Measurements from ENCODE around the gene COQ5.
A peak's percentile ranks its signal among the peaks of the same experiment; 100 is the strongest.

The COQ5 gene

DNA sequence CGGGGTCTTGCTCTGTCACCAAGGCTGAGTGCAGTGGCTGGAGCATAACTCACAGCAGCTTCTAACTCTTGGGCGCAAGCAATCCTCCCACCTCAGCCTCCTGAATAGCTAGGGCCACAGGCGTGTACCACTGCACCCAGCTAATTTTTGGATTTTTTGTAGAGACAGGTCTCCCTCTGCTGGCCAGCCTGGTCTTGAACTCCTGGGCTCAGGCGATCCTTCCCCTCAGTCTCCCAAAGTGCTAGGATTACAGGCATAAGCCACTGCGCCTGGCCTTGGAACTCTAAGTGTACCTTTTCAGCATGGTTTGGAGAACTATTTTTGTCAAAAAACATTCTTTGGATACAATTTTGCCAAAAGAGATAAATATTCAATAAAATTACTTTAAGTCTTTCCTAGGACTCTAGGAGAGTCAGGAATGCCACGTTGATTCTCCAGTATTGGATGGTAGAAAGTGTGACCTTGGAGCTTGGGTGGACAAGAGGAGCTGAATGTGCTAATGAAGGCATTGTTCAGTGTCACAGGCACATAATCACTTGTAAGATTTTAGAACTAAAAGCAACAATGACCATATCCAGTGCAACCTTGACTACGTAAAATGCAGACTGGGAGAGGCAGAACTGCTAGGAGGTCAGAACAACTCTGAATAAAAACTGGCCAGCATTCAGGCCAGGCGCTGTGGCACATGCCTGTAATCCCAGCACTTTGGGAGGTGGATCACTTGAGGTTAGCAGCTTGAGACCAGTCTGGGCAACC, 62.2 kb downstream of the COQ5 start:
- in situ Hi-C loops (cut with HindIII; ENCODE audit: low pct_ligation_motif_present, low pct_unique_long_range_greater_than_20kb, low sequenced_read_pairs) = no loop called here
- peak; percentile 68 for DNase-seq

DNA sequence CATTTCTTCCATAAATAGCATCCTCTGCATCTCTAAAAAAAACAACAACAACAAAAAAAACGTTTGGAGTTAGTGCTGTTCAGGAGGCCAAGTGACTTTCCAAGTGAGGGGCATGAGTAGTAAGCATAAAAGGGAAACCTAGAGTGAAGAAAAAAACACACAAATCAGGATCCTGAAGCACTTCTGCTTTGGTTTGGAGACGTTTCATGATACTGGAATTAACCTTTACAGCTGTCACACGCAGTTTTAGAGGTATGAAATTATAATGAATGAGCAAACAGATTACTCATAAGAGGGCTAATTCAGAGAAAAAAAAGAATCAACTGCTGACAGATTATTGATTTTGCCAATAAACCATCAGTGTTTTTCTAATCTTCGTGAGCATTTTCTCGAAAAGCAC, 63.2 kb downstream of the COQ5 start:
- DNase-seq = no peak
- in situ Hi-C loops (cut with HindIII; ENCODE audit: low pct_ligation_motif_present, low pct_unique_long_range_greater_than_20kb, low sequenced_read_pairs) = no loop called here

GRCh38 chr12:120463712-120464111, 65.2 kb downstream of the COQ5 start:
- no peak for DNase-seq
- in situ Hi-C loops (cut with HindIII; ENCODE audit: low pct_ligation_motif_present, low pct_unique_long_range_greater_than_20kb, low sequenced_read_pairs) = no loop called here

DNA sequence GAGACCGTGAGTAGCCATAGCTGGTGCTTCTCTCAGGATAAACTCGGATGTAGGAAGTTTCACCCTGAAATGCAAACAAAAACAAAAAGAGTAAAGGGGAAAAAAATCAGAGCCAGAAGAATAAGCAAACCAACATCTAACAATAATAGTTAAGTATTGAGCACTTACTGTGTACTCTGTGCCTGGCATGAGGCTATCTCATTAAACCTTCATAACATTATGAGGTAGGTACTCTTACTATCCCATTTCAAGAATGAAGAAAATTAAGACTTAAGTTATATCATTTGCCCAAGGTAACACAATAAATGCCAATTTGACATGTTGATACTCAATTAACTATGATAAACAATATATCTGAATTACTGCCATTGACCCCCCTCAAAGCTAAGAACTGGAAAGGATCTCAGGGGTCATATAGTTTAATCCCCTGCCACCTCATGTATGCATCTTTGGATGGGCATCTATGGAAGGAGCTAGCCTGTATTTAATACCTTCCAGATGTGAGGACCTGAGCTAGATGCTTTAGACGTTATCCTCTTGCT, 66.8 kb downstream of the COQ5 start:
- in situ Hi-C loops (cut with HindIII; ENCODE audit: low pct_ligation_motif_present, low pct_unique_long_range_greater_than_20kb, low sequenced_read_pairs) = no loop called here
- no peak for DNase-seq

- DNase-seq = no peak
These were observed 68.8 kb downstream of the COQ5 start for GRCh38 chr12:120460157-120460556.

DNA sequence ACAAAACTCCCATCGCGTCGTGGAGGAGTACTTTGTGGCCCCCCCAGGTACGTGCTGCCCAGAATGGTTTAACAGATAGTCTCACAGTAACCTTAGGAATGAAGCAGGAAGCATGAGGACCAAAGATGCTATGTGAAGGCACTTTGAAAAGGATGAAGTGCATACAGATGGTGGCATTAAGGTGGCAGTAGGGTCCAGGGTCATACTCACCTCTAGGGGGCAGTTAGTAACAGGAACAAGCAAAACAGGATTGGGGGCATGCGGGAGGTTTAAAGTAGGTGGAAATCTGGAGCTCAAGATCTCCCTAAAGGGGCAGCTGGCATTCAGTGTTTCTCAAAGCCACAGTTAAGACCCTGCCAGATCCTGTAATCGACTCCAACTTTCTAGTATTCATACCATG, 71.8 kb downstream of the COQ5 start:
- in situ Hi-C loops (cut with HindIII; ENCODE audit: low pct_ligation_motif_present, low pct_unique_long_range_greater_than_20kb, low sequenced_read_pairs) = no loop called here
- DNase-seq = peak; percentile 39

More at GRCh38 chr12:120460157-120460556, 68.8 kb downstream of the COQ5 start:
- in situ Hi-C loops (cut with HindIII; ENCODE audit: low pct_ligation_motif_present, low pct_unique_long_range_greater_than_20kb, low sequenced_read_pairs) = no loop called here

- DNase-seq = no peak
- in situ Hi-C loops (cut with HindIII; ENCODE audit: low pct_ligation_motif_present, low pct_unique_long_range_greater_than_20kb, low sequenced_read_pairs) = no loop called here
These were observed 73.7 kb downstream of the COQ5 start for GRCh38 chr12:120455302-120455701.

- DNase-seq = peak; percentile 66
- in situ Hi-C loops (cut with HindIII; ENCODE audit: low pct_ligation_motif_present, low pct_unique_long_range_greater_than_20kb, low sequenced_read_pairs) = no loop called here
These were observed 75.0 kb downstream of the COQ5 start for GRCh38 chr12:120453977-120454376.
